ENCODE results near the gene NGFR.

NGFR gene

GRCh38 chr17:49521088-49521450 is 26.0 kb downstream of the NGFR start:
- H3K36me3 Mint-ChIP-seq (ENCODE audit: low read depth), result no peaks in the 10 kb centered on the region
- peaks cover 50% of the 10 kb centered on the region for H3K4me1 Mint-ChIP-seq
- peaks cover 14% of the 10 kb centered on the region for H3K27me3 Mint-ChIP-seq (ENCODE audit: low read depth, poor library complexity)
- H3K27ac Mint-ChIP-seq, result no peak overlapping the region
- no peaks in the 10 kb centered on the region for H3K9me3 Mint-ChIP-seq
- no peak for DNase-seq
- no peak overlapping the region for H3K4me3 Mint-ChIP-seq
- TF ChIP-seq, protein P1, sequence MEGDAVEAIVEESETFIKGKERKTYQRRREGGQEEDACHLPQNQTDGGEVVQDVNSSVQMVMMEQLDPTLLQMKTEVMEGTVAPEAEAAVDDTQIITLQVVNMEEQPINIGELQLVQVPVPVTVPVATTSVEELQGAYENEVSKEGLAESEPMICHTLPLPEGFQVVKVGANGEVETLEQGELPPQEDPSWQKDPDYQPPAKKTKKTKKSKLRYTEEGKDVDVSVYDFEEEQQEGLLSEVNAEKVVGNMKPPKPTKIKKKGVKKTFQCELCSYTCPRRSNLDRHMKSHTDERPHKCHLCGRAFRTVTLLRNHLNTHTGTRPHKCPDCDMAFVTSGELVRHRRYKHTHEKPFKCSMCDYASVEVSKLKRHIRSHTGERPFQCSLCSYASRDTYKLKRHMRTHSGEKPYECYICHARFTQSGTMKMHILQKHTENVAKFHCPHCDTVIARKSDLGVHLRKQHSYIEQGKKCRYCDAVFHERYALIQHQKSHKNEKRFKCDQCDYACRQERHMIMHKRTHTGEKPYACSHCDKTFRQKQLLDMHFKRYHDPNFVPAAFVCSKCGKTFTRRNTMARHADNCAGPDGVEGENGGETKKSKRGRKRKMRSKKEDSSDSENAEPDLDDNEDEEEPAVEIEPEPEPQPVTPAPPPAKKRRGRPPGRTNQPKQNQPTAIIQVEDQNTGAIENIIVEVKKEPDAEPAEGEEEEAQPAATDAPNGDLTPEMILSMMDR (IDR thresholded peaks at IDR 0.05), result no peak

GRCh38 chr17:49521471-49522356 is 26.6 kb downstream of the NGFR start:
- Mint-ChIP-seq H3K27me3 (ENCODE audit: low read depth, poor library complexity) (peaks cover 14% of the 10 kb centered on the region), H3K4me1 (peaks cover 47% of the 10 kb centered on the region), H3K36me3 (ENCODE audit: low read depth) (no peaks in the 10 kb centered on the region), H3K27ac (no peak overlapping the region), H3K4me3 (no peak overlapping the region), H3K9me3 (no peaks in the 10 kb centered on the region)
- TF ChIP-seq, protein P1 (IDR thresholded peaks at IDR 0.05), result no peak
- no peak for DNase-seq

DNA sequence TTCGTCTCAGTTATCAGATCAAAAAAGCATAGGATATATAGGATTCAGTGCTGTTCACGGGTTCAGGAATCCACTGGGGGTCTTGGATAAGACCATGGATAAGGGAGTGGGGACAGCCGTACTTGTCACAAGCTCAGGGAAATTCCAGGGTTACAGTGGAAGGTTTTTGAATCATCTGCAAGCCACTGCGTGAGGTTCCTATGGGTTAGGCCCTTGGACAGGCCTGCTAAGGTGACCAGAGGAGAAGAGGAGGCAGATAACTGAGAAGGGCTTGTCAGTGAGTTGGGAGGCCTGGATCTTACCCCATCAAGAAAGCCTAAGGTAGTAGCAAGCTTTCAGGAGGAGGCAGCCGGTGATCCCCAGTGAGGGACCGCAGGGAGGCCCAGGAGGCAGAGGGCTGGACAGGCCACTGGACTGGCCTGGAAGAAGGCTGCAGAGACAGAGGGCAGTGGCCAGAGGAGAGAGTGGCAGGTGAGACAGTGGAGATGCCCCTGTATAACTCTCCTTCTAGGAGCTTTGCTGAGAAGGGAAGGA is 27.3 kb downstream of the NGFR start:
- H3K4me3 Mint-ChIP-seq, result no peak overlapping the region
- H3K9me3 Mint-ChIP-seq, result no peaks in the 10 kb centered on the region
- TF ChIP-seq, protein P1 (IDR thresholded peaks at IDR 0.05), result no peak
- H3K36me3 Mint-ChIP-seq (ENCODE audit: low read depth), result no peaks in the 10 kb centered on the region
- peaks cover 49% of the 10 kb centered on the region for H3K4me1 Mint-ChIP-seq
- H3K27me3 Mint-ChIP-seq (ENCODE audit: low read depth, poor library complexity), result peaks cover 14% of the 10 kb centered on the region
- no peak for DNase-seq
- no peak overlapping the region for H3K27ac Mint-ChIP-seq

DNA sequence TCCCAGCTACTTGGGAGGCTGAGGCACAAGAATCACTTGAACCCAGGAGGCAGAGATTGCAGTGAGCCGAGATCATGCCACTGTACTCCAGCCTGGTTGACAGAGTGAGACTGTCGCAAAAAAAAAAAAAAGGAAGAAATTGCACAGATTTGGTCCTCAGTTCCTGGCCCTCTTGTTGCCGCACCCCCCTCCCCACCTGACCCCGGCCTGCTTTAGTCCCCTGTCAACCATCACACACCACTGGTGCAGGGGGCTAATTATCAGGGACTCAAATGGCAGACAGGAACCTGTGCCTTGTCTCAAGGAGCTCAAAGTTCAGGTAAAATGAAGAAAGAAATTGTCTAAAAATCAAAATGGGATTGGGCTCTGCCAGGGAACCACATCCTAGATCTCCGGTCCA is 28.1 kb downstream of the NGFR start:
- Mint-ChIP-seq H3K36me3 (ENCODE audit: low read depth) (no peaks in the 10 kb centered on the region), H3K4me3 (no peak overlapping the region), H3K27me3 (ENCODE audit: low read depth, poor library complexity) (peaks cover 11% of the 10 kb centered on the region), H3K4me1 (peaks cover 49% of the 10 kb centered on the region), H3K9me3 (no peaks in the 10 kb centered on the region), H3K27ac (no peak overlapping the region)
- no peak for DNase-seq
- TF ChIP-seq, protein P1 (IDR thresholded peaks at IDR 0.05), result no peak

DNA sequence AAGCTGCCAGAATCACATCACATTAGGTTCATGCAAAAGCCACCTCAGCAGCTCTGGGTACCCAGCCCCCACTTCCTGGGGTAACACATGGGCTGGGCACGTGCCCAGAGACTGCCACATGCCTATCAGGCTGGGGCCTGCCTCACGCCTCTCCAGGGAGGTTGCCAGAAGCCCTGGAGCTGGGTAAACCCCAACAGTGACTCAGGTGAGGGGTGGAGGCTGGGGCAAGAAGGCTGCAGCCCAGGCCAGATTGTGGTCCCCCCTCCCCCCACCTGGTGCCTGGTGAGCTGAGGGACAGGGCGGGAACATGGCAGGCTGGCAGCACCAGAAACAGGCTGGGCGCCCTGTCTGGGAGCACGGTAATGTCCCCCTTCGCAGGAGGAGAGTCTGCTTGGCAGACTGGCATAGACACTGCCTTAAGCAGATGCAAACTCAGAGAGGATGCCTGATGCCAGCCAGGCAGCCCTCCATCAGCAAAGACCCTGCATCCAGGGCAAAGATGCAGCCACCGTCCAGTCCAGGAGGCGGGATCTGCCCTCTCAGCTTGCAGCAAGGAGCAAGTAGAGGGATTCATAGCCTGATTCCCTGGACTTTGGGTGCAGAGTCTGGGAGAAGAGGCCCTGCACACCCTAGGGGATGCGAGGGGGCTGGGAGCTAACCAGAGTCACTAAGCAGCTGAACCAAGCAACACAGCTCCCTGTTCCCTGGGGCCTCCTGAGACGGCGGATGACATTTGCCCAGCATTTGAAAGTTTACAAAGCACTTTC is 28.8 kb downstream of the NGFR start:
- TF ChIP-seq, protein P1 (IDR thresholded peaks at IDR 0.05), result no peak
- Mint-ChIP-seq H3K27ac (no peak overlapping the region), H3K9me3 (no peaks in the 10 kb centered on the region), H3K4me1 (peaks cover 54% of the 10 kb centered on the region), H3K4me3 (no peak overlapping the region), H3K27me3 (ENCODE audit: low read depth, poor library complexity) (peaks cover 11% of the 10 kb centered on the region), H3K36me3 (ENCODE audit: low read depth) (no peaks in the 10 kb centered on the region)
- DNase-seq, result no peak

Measured in nephron progenitor cell (in vitro differentiated cells).